Uterus (tissue), 2 donors: ENCODE measurements around the gene GOLGA8S.
"Not testable (repeated sequence)": the region's sequence is repeated elsewhere in the genome, so short reads cannot be mapped to it uniquely, and the experiment has no call there.

Experiments used
- POLR2A ChIP-seq, 2 donors: fragments of 450-650 bp; IDR thresholded peaks; one replicate each; pipeline ENCODE4 v1.6.1; 2016; ENCODE audit warnings: antibody characterized with exemption in 2 of 2, mild to moderate bottlenecking in 1 of 2, moderate library complexity in 1 of 2
- TF ChIP-seq, protein P1 (sequence below), 4 experiments: fragments of 200-600 bp in 2 of 4; fragments of 450-650 bp in 2 of 4; sonication (generic) in 2 of 4; IDR thresholded peaks; one replicate each; pipeline ENCODE4 v1.5.1; 2016 to 2019; ENCODE audit warnings: antibody characterized with exemption in 4 of 4, mild to moderate bottlenecking in 2 of 4, moderate library complexity in 1 of 4

- TF ChIP-seq, protein P1, sequence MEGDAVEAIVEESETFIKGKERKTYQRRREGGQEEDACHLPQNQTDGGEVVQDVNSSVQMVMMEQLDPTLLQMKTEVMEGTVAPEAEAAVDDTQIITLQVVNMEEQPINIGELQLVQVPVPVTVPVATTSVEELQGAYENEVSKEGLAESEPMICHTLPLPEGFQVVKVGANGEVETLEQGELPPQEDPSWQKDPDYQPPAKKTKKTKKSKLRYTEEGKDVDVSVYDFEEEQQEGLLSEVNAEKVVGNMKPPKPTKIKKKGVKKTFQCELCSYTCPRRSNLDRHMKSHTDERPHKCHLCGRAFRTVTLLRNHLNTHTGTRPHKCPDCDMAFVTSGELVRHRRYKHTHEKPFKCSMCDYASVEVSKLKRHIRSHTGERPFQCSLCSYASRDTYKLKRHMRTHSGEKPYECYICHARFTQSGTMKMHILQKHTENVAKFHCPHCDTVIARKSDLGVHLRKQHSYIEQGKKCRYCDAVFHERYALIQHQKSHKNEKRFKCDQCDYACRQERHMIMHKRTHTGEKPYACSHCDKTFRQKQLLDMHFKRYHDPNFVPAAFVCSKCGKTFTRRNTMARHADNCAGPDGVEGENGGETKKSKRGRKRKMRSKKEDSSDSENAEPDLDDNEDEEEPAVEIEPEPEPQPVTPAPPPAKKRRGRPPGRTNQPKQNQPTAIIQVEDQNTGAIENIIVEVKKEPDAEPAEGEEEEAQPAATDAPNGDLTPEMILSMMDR (IDR thresholded peaks at IDR 0.05): not testable (repeated sequence)
- not testable (repeated sequence) for TF ChIP-seq POLR2A (IDR thresholded peaks at IDR 0.05)
These were observed 44.7 kb downstream of the GOLGA8S start for GRCh38 chr15:23399207-23399606.
